SK-N-SH (cell line): Measurements from ENCODE around the gene STUB1. TPM values are rescaled to one million over a fixed set of nuclear protein-coding genes. Genes with fewer than 3 reads are reported as not detected.

ENCODE experiments used
- CTCF ChIA-PET: fragments of 300-600, 350-600 bp; formaldehyde crosslinking; extraction: SDS; loops from one replicate; lab custom pipeline; 2021; lab: Yijun Ruan, JAX
- POLR2A ChIA-PET: fragments of 350-600 bp; sonication (Branson Sonifier 250); formaldehyde crosslinking; extraction: SDS; loops from one replicate; lab custom pipeline; 2020; ENCODE audit warnings: antibody characterized with exemption, inconsistent platforms; lab: Yijun Ruan, JAX
- DNase-seq: peaks from one replicate; pipeline ENCODE4 v3.0.0; 2012
- H2AFZ ChIP-seq: fragments of 200-600 bp; sonication (generic); 2 replicates; pipeline ENCODE4 v1.8.1; 2016; ENCODE audit warnings: antibody characterized with exemption, mild to moderate bottlenecking, low read depth
- H3F3A ChIP-seq: fragments of 200-600 bp; sonication (generic); replicated peaks from 2 replicates; pipeline ENCODE3; 2016; ENCODE audit warnings: antibody characterized with exemption, mild to moderate bottlenecking; ENCODE audit not compliant: insufficient read depth
- H3K27ac ChIP-seq, 2 experiments: fragments of 200-500 bp in 1 of 2; fragments of 200-600 bp in 1 of 2; sonication (Bioruptor generic) in 1 of 2; sonication (generic), shearing (Covaris generic) in 1 of 2; 2 replicates each; pipeline versions ENCODE4 v1.5.1 to v1.6.1; 2014 to 2016; ENCODE audit warnings: low read depth in 2 of 2, inconsistent platforms in 1 of 2, low read length in 1 of 2, mild to moderate bottlenecking in 1 of 2, mixed read lengths in 1 of 2
- H3K27me3 ChIP-seq: fragments of 200-600 bp; sonication (generic), shearing (Covaris generic); 2 replicates; pipeline ENCODE4 v1.6.1; 2016; ENCODE audit warnings: mixed run types; ENCODE audit not compliant: insufficient read depth
- H3K36me3 ChIP-seq, 2 experiments: fragments of 200-500 bp in 1 of 2; fragments of 200-600 bp in 1 of 2; sonication (Bioruptor generic) in 1 of 2; sonication (generic) in 1 of 2; replicated peaks in 1 of 2; 2 replicates each; pipeline versions ENCODE3 to v1.5.1; 2014 to 2016; ENCODE audit warnings: low read length in 1 of 2, mild to moderate bottlenecking in 1 of 2; ENCODE audit not compliant: insufficient read depth in 2 of 2, control insufficient read depth in 1 of 2
- H3K4me1 ChIP-seq, 2 experiments: fragments of 200-500 bp in 1 of 2; fragments of 200-600 bp in 1 of 2; sonication (Bioruptor generic) in 1 of 2; sonication (generic), shearing (Covaris generic) in 1 of 2; 2 replicates each; pipeline versions ENCODE4 v1.5.1 to v1.6.1; 2014 to 2016; ENCODE audit warnings: low read depth in 1 of 2, low read length in 1 of 2, mixed run types in 1 of 2; ENCODE audit not compliant: insufficient read depth in 2 of 2, control insufficient read depth in 1 of 2
- H3K4me2 ChIP-seq: fragments of 200-600 bp; sonication (generic), shearing (Covaris generic); 2 replicates; pipeline ENCODE4 v1.6.1; 2017; ENCODE audit warnings: mixed run types
- H3K4me3 ChIP-seq, 2 experiments: fragments of 200-500 bp in 1 of 2; fragments of 200-600 bp in 1 of 2; sonication (Bioruptor generic) in 1 of 2; sonication (generic), shearing (Covaris generic) in 1 of 2; 2 replicates each; pipeline versions ENCODE4 v1.5.1 to v1.8.1; 2014 to 2016; ENCODE audit warnings: low read depth in 2 of 2, inconsistent platforms in 1 of 2, low read length in 1 of 2, mild to moderate bottlenecking in 1 of 2, mixed read lengths in 1 of 2, moderate library complexity in 1 of 2
- H3K79me2 ChIP-seq: fragments of 200-600 bp; sonication (generic); 2 replicates; pipeline ENCODE4 v1.8.1; 2017; ENCODE audit warnings: mild to moderate bottlenecking; ENCODE audit not compliant: insufficient read depth
- H3K9ac ChIP-seq: fragments of 200-600 bp; sonication (generic); 2 replicates; pipeline ENCODE4 v1.6.1; 2017; ENCODE audit warnings: mixed run types
- H3K9me2 ChIP-seq: fragments of 200-600 bp; sonication (generic); 2 replicates; pipeline ENCODE4 v1.6.1; 2017; ENCODE audit warnings: mixed run types
- H3K9me3 ChIP-seq: fragments of 200-600 bp; sonication (generic); 2 replicates; pipeline ENCODE4 v1.6.1; 2017; ENCODE audit warnings: mixed run types, mild to moderate bottlenecking, moderate library complexity
- H4K20me1 ChIP-seq: fragments of 200-600 bp; sonication (generic); 2 replicates; pipeline ENCODE4 v1.6.1; 2017; ENCODE audit warnings: mild to moderate bottlenecking, mixed run types; ENCODE audit not compliant: insufficient read depth
- CHD2 ChIP-seq: fragments of 150-350 bp; IDR thresholded peaks from 2 replicates; pipeline ENCODE4 v1.6.1; 2018; ENCODE audit warnings: low read length; ENCODE audit not compliant: partially characterized antibody
- ELF1 ChIP-seq: IDR thresholded peaks from 2 replicates; pipeline ENCODE4 v1.4.0; 2012
- FOSL2 ChIP-seq: IDR thresholded peaks from 2 replicates; pipeline ENCODE4 v1.4.0; 2012; ENCODE audit warnings: low read depth, mild to moderate bottlenecking, moderate library complexity, borderline replicate concordance
- FOXJ3 ChIP-seq: sonication (generic); formaldehyde crosslinking; IDR thresholded peaks from 2 replicates; pipeline ENCODE4 v1.5.1; 2020; ENCODE audit warnings: mild to moderate bottlenecking, missing genetic modification reagents
- GABPA ChIP-seq: IDR thresholded peaks from 2 replicates; pipeline ENCODE4 v1.4.0; 2012; ENCODE audit warnings: low read depth, mild to moderate bottlenecking
- GATA2 ChIP-seq: sonication (generic); formaldehyde crosslinking; IDR thresholded peaks from 2 replicates; pipeline ENCODE4 v1.5.0; 2020; ENCODE audit warnings: mild to moderate bottlenecking, missing genetic modification reagents
- JUND ChIP-seq: IDR thresholded peaks from 2 replicates; pipeline ENCODE4 v1.4.0; 2012
- MXI1 ChIP-seq: IDR thresholded peaks from 2 replicates; pipeline ENCODE4 v1.6.1; 2012; ENCODE audit warnings: mild to moderate bottlenecking, low read depth, low read length, improper control_type of control experiment
- NRF1 ChIP-seq: IDR thresholded peaks from 2 replicates; pipeline ENCODE4 v1.6.1; 2012; ENCODE audit warnings: low read depth, mild to moderate bottlenecking, low read length
- POLR2AphosphoS5 ChIP-seq: IDR thresholded peaks from 2 replicates; pipeline ENCODE4 v1.6.1; 2012; ENCODE audit warnings: low read depth, low read length
- RAD21 ChIP-seq: IDR thresholded peaks from 2 replicates; pipeline ENCODE4 v1.6.1; 2012; ENCODE audit warnings: mild to moderate bottlenecking, low read length
- RFX5 ChIP-seq: IDR thresholded peaks from 2 replicates; pipeline ENCODE4 v1.6.1; 2012; ENCODE audit warnings: mild to moderate bottlenecking, improper control_type of control experiment, low read length
- SMC3 ChIP-seq: IDR thresholded peaks from 2 replicates; pipeline ENCODE4 v1.6.1; 2012; ENCODE audit warnings: low read depth, low read length, improper control_type of control experiment
- TCF12 ChIP-seq: IDR thresholded peaks from 2 replicates; pipeline ENCODE4 v1.4.0; 2012
- YY1 ChIP-seq: IDR thresholded peaks from 2 replicates; pipeline ENCODE4 v1.4.0; 2012; ENCODE audit warnings: low read depth, mild to moderate bottlenecking
- WGBS: methylation state at CpG from one replicate; pipeline ENCODE4 v1.1.6; 2017; ENCODE audit warnings: low lambda C conversion rate; 5-methylcytosine and 5-hydroxymethylcytosine counted together
- polyA plus RNA-seq, 3 experiments: library from polyadenylated mRNA; depleted of rRNA; stranded (reverse); fragments of >200 nt; gene quantifications; 2 replicates each; pipeline ENCODE4 v1.2.3, GENCODE V29; 2012
- TF ChIP-seq, protein P1 (sequence below): fragments of 150-350 bp; IDR thresholded peaks from 2 replicates; pipeline ENCODE4 v1.6.1; 2017; ENCODE audit warnings: antibody characterized with exemption, low read length, low read depth, borderline replicate concordance
- TF ChIP-seq, protein P2 (sequence below): fragments of 150-350 bp; IDR thresholded peaks from 2 replicates; pipeline ENCODE4 v1.6.1; 2016; ENCODE audit warnings: mild to moderate bottlenecking, low read depth, low read length
- TF ChIP-seq, protein P3 (sequence below): IDR thresholded peaks from 2 replicates; pipeline ENCODE4 v1.6.1; 2012; ENCODE audit warnings: mild to moderate bottlenecking, low read depth, low read length, moderate library complexity

STUB1 gene
- polyA plus RNA-seq, 1 of the 3 experiments (the other 2 are of a cell fraction), result 323 TPM

DNA sequence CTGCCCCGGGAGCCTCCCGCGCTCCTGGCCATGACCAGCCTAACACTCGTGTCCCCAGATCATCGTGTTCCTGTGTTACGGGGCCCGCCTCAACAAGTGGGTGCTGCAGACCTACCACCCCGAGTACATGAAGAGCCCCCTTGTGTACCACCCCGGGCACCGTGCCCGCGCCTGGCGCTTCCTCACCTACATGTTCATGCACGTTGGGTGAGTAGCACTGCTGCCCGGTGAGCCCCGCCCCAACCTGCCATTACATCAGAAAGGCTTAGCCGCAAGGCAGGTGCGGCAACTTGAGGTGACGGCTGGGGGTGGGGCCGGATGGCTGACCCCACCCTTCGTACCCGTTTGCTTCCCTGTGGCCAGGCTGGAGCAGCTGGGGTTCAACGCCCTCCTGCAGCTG, 3.3 kb upstream of the STUB1 start:
- no peaks in the 10 kb centered on the region for H3K27me3 ChIP-seq

DNA sequence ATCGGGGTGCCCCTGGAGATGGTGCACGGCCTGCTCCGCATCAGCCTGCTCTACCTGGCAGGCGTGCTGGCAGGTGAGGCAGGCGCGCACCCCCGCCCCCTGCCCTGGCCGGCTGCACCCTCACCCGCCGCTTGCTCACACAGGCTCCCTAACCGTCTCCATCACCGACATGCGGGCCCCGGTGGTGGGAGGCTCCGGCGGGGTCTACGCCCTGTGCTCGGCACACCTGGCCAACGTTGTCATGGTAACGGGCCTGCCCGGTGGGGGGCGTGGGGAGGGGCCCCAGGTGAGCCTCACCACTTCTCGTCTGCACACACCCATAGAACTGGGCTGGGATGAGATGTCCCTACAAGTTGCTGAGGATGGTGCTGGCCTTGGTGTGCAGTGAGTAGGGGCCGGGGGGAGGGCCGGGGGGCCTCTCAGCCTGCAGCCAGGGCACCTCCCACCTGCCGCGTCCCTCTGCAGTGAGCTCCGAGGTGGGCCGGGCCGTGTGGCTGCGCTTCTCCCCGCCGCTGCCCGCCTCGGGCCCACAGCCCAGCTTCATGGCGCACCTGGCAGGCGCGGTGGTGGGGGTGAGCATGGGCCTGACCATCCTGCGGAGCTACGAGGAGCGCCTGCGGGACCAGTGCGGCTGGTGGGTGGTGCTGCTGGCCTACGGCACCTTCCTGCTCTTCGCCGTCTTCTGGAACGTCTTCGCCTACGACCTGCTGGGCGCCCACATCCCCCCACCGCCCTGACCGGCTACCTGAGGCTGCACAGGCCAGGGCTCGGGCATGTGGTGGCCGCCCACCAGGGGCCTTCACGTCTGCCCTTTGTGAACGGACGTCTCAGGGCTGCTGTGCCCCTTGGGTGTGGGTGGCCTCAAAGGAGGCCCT, 2.7 kb upstream of the STUB1 start:
- Histone ChIP-seq H4K20me1 (peaks cover 20% of the 10 kb centered on the region), H3K4me3 (no peak overlapping the region), H3K4me1 (peaks cover 8 to 33% of the 10 kb centered on the region in 2 experiments; a peak in 2 of 4 replicates), H3K9me3 (no peaks in the 10 kb centered on the region), H3K36me3 (peaks cover 9 to 34% of the 10 kb centered on the region in 2 experiments), H3K9me2 (no peaks in the 10 kb centered on the region), H3K9ac (no peak overlapping the region), H3K4me2 (no peak overlapping the region), H3K79me2 (peaks cover 22% of the 10 kb centered on the region), H3K27ac (no peak overlapping the region; a peak in 1 of 4 replicates), H3K27me3 (no peaks in the 10 kb centered on the region), H2AFZ (no peak overlapping the region), H3F3A (peaks cover 14% of the 10 kb centered on the region)
- ChIA-PET POLR2A (no interaction called here), CTCF (interaction anchor here (0.8 to 2.7 kb wide), 4 partner anchors 9 to 29 kb away, joined by 3 to 17 read pairs (median 4); partner anchors contain the start of gene RHOT2)
- WGBS, result 97% methylated on average over 29 of the region's 57 CpGs
- no peak for TF ChIP-seq TCF12
- no peak for TF ChIP-seq RFX5
- TF ChIP-seq JUND, result no peak
- TF ChIP-seq GABPA, result no peak
- TF ChIP-seq FOSL2, result no peak
- no peak for TF ChIP-seq RAD21
- TF ChIP-seq SMC3, result no peak
- TF ChIP-seq GATA2 (CRISPR knock-in tag), result no peak
- TF ChIP-seq, protein P1, sequence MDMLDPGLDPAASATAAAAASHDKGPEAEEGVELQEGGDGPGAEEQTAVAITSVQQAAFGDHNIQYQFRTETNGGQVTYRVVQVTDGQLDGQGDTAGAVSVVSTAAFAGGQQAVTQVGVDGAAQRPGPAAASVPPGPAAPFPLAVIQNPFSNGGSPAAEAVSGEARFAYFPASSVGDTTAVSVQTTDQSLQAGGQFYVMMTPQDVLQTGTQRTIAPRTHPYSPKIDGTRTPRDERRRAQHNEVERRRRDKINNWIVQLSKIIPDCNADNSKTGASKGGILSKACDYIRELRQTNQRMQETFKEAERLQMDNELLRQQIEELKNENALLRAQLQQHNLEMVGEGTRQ, result no peak
- TF ChIP-seq FOXJ3, result no peak
- TF ChIP-seq MXI1, result no peak
- TF ChIP-seq ELF1, result no peak
- no peak for TF ChIP-seq NRF1
- no peak for TF ChIP-seq CHD2
- TF ChIP-seq POLR2AphosphoS5, result no peak
- TF ChIP-seq, protein P2, sequence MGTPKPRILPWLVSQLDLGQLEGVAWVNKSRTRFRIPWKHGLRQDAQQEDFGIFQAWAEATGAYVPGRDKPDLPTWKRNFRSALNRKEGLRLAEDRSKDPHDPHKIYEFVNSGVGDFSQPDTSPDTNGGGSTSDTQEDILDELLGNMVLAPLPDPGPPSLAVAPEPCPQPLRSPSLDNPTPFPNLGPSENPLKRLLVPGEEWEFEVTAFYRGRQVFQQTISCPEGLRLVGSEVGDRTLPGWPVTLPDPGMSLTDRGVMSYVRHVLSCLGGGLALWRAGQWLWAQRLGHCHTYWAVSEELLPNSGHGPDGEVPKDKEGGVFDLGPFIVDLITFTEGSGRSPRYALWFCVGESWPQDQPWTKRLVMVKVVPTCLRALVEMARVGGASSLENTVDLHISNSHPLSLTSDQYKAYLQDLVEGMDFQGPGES, result no peak
- TF ChIP-seq, protein P3, sequence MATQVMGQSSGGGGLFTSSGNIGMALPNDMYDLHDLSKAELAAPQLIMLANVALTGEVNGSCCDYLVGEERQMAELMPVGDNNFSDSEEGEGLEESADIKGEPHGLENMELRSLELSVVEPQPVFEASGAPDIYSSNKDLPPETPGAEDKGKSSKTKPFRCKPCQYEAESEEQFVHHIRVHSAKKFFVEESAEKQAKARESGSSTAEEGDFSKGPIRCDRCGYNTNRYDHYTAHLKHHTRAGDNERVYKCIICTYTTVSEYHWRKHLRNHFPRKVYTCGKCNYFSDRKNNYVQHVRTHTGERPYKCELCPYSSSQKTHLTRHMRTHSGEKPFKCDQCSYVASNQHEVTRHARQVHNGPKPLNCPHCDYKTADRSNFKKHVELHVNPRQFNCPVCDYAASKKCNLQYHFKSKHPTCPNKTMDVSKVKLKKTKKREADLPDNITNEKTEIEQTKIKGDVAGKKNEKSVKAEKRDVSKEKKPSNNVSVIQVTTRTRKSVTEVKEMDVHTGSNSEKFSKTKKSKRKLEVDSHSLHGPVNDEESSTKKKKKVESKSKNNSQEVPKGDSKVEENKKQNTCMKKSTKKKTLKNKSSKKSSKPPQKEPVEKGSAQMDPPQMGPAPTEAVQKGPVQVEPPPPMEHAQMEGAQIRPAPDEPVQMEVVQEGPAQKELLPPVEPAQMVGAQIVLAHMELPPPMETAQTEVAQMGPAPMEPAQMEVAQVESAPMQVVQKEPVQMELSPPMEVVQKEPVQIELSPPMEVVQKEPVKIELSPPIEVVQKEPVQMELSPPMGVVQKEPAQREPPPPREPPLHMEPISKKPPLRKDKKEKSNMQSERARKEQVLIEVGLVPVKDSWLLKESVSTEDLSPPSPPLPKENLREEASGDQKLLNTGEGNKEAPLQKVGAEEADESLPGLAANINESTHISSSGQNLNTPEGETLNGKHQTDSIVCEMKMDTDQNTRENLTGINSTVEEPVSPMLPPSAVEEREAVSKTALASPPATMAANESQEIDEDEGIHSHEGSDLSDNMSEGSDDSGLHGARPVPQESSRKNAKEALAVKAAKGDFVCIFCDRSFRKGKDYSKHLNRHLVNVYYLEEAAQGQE, result no peak
- TF ChIP-seq YY1, result no peak
- no peak for DNase-seq

More for the DNA sequence above, 3.3 kb upstream of the STUB1 start:
- no peak overlapping the region for H3K27ac ChIP-seq
- H3K4me1 ChIP-seq, result peaks cover 8 to 26% of the 10 kb centered on the region in 2 experiments; a peak in 2 of 4 replicates
- ChIA-PET POLR2A (interaction anchor here (1.0 kb wide), 1 partner anchor 28 kb away, joined by 3 read pairs; the partner anchor contains the start of gene WDR90), CTCF (interaction anchor here (1.0 to 4.6 kb wide), 4 partner anchors 9 to 44 kb away, joined by 3 to 20 read pairs (median 10); partner anchors contain the start of genes ANTKMT and RHOT2)
- H3F3A ChIP-seq, result peaks cover 14% of the 10 kb centered on the region
- no peaks in the 10 kb centered on the region for H3K9me3 ChIP-seq
- TF ChIP-seq SMC3 (no peak), GATA2 (CRISPR knock-in tag) (no peak), GABPA (no peak)
- 96% methylated on average over 22 of the region's 23 CpGs for whole genome bisulfite sequencing
- DNase-seq, result no peak
- peaks cover 13% of the 10 kb centered on the region for H4K20me1 ChIP-seq
- no peaks in the 10 kb centered on the region for H3K9me2 ChIP-seq
- H3K4me3 ChIP-seq, result no peak overlapping the region
- no peak overlapping the region for H3K4me2 ChIP-seq
- H3K36me3 ChIP-seq, result peaks cover 4 to 34% of the 10 kb centered on the region in 2 experiments
- H3K9ac ChIP-seq, result no peak overlapping the region
- H3K79me2 ChIP-seq, result peaks cover 15% of the 10 kb centered on the region
- no peak overlapping the region for H2AFZ ChIP-seq
